HepG2 (cell line): ENCODE results near the gene MTA2. TPM values are rescaled to one million over a fixed set of nuclear protein-coding genes. Genes with fewer than 3 reads are reported as not detected.
A peak's percentile ranks its signal among the peaks of the same experiment; 100 is the strongest.

Experiments
- BORCS8-MEF2B ChIP-seq: sonication (generic); formaldehyde crosslinking; IDR thresholded peaks from 2 replicates; pipeline ENCODE4 v1.8.0; 2022; ENCODE audit warnings: mild to moderate bottlenecking, missing genetic modification reagents
- NCOA5 ChIP-seq: sonication (generic); formaldehyde crosslinking; IDR thresholded peaks from 2 replicates; pipeline ENCODE4 v1.4.0; 2020; ENCODE audit warnings: missing genetic modification reagents
- NR2C2 ChIP-seq: sonication (generic); formaldehyde crosslinking; IDR thresholded peaks from 2 replicates; pipeline ENCODE4 v1.4.0; 2020; ENCODE audit warnings: missing genetic modification reagents, mild to moderate bottlenecking, moderate library complexity, borderline replicate concordance
- TOE1 ChIP-seq: sonication (generic); formaldehyde crosslinking; IDR thresholded peaks from 2 replicates; pipeline ENCODE4 v1.4.0; 2020; ENCODE audit warnings: mild to moderate bottlenecking, missing genetic modification reagents
- U2AF1 ChIP-seq: fragments of 200-400 bp; formaldehyde crosslinking; optimal IDR thresholded peaks from 2 replicates; pipeline ENCODE3; 2017; ENCODE audit warnings: mild to moderate bottlenecking, low read depth, low read length
- ZFP36L1 ChIP-seq: sonication (generic); formaldehyde crosslinking; IDR thresholded peaks from 2 replicates; pipeline ENCODE4 v1.8.0; 2022; ENCODE audit warnings: mild to moderate bottlenecking, missing genetic modification reagents, moderate library complexity
- ZMAT3 ChIP-seq: sonication (generic); formaldehyde crosslinking; conservative IDR thresholded peaks from 2 replicates; pipeline ENCODE4 v1.7.0; 2021; ENCODE audit warnings: missing genetic modification reagents
- ZNF136 ChIP-seq: sonication (generic); formaldehyde crosslinking; IDR thresholded peaks from 2 replicates; pipeline ENCODE4 v1.8.1; 2022; ENCODE audit warnings: low read depth, mild to moderate bottlenecking, moderate library complexity, missing genetic modification reagents
- ZNF143 ChIP-seq: sonication (generic); formaldehyde crosslinking; IDR thresholded peaks from 2 replicates; pipeline ENCODE4 v1.4.0; 2020; ENCODE audit warnings: missing genetic modification reagents
- ZNF331 ChIP-seq: sonication (generic); formaldehyde crosslinking; IDR thresholded peaks from 2 replicates; pipeline ENCODE4 v1.4.0; 2020; ENCODE audit warnings: missing genetic modification reagents
- ZNF670 ChIP-seq: sonication (generic); formaldehyde crosslinking; IDR thresholded peaks from 2 replicates; pipeline ENCODE4 v1.8.0; 2022; ENCODE audit warnings: mild to moderate bottlenecking, missing genetic modification reagents, borderline replicate concordance
- polyA plus RNA-seq, 8 experiments: library from polyadenylated mRNA; depleted of rRNA in 3 of 8; stranded (reverse) in 7 of 8; unstranded in 1 of 8; fragments of >200 nt; fragmentation: Illumina TruSeq in 4 of 8; extraction: Trizol in 4 of 8; gene quantifications; 2 replicates each; pipeline versions ENCODE4 v1.2.1 to v1.2.3, GENCODE V29; 2011 to 2016; ENCODE audit warnings: low read depth in 4 of 8, missing spikeins in 1 of 8, mixed read lengths in 1 of 8; ENCODE audit not compliant: insufficient read depth in 1 of 8
- total RNA-seq, 5 experiments: library from RNA; depleted of rRNA; stranded (reverse); fragments of >200 nt; fragmentation: Illumina TruSeq; extraction: Trizol; gene quantifications; 2 replicates each; pipeline ENCODE4 v1.2.3, GENCODE V29; 2016; ENCODE audit warnings: low read depth in 1 of 5
- TF ChIP-seq, protein P1 (sequence below): sonication (generic); formaldehyde crosslinking; IDR thresholded peaks from 2 replicates; pipeline ENCODE4 v1.5.1; 2020; ENCODE audit warnings: mild to moderate bottlenecking, moderate library complexity, missing genetic modification reagents
- TF ChIP-seq, protein P2 (sequence below): sonication (generic); formaldehyde crosslinking; IDR thresholded peaks from 2 replicates; pipeline ENCODE4 v1.8.0; 2022; ENCODE audit warnings: missing genetic modification reagents, mild to moderate bottlenecking, moderate library complexity, borderline replicate concordance
- TF ChIP-seq, protein P3 (sequence below): sonication (generic); formaldehyde crosslinking; IDR thresholded peaks from 2 replicates; pipeline ENCODE4 v1.4.0; 2020; ENCODE audit warnings: missing genetic modification reagents, borderline replicate concordance
- TF ChIP-seq, protein P4 (sequence below): sonication (generic); formaldehyde crosslinking; IDR thresholded peaks from 2 replicates; pipeline ENCODE4 v1.4.0; 2020; ENCODE audit warnings: mild to moderate bottlenecking, missing genetic modification reagents

The MTA2 gene
- total and polyA plus RNA-seq, 2 of the 13 experiments (the other 11 are each of a cell fraction or from before 2014, with no cell fraction given): 14.0 to 70.0 TPM

DNA sequence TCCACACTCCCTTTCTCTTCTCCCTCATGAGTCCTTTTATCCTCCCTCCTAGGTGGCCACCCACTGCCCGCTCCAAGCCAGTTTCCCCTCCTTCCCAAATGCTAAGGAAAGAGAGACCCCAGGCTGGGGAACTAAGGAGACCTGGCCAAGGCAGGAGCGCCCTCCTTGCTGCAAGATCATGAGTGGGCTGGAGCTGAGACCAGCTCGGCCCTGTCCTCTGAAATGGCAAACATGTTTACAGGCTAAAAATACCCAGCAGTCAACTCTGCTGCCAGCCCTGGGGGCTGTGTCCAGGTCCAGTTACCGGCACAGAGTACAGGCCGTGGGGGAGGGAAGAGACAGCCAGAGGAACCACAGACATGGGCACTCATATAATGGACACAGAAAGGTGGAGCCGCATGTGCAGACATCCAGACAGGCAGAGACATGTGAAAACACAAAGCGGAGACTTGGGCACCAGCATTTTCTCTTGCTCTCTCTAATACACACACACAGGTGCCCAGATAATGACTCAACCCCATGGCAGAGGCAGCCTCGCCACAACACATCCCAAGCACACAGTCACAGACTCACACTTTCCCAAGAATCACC, 53.9 kb downstream of the MTA2 start (continued):
- TF ChIP-seq, protein P1, sequence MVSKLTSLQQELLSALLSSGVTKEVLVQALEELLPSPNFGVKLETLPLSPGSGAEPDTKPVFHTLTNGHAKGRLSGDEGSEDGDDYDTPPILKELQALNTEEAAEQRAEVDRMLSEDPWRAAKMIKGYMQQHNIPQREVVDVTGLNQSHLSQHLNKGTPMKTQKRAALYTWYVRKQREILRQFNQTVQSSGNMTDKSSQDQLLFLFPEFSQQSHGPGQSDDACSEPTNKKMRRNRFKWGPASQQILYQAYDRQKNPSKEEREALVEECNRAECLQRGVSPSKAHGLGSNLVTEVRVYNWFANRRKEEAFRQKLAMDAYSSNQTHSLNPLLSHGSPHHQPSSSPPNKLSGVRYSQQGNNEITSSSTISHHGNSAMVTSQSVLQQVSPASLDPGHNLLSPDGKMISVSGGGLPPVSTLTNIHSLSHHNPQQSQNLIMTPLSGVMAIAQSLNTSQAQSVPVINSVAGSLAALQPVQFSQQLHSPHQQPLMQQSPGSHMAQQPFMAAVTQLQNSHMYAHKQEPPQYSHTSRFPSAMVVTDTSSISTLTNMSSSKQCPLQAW (CRISPR knock-in tag): peak; percentile 42; the same call in 1 of the 2 replicates
- TF ChIP-seq U2AF1 (no peak), NR2C2 (CRISPR knock-in tag) (no peak), BORCS8-MEF2B (CRISPR knock-in tag) (no peak), ZFP36L1 (CRISPR knock-in tag) (0 out of 2 replicates have a peak, but pooled peaks have one; percentile 59), ZNF331 (peak; percentile 67; the same call in 1 of the 2 replicates), ZNF136 (CRISPR knock-in tag) (no peak; the same call in 1 of the 2 replicates), NCOA5 (CRISPR knock-in tag) (no peak), ZNF670 (CRISPR knock-in tag) (0 out of 2 replicates have a peak, but pooled peaks have one; percentile 3), ZNF143 (peak; percentile 83), ZMAT3 (no peak), TOE1 (CRISPR knock-in tag) (no peak)
- TF ChIP-seq, protein P2, sequence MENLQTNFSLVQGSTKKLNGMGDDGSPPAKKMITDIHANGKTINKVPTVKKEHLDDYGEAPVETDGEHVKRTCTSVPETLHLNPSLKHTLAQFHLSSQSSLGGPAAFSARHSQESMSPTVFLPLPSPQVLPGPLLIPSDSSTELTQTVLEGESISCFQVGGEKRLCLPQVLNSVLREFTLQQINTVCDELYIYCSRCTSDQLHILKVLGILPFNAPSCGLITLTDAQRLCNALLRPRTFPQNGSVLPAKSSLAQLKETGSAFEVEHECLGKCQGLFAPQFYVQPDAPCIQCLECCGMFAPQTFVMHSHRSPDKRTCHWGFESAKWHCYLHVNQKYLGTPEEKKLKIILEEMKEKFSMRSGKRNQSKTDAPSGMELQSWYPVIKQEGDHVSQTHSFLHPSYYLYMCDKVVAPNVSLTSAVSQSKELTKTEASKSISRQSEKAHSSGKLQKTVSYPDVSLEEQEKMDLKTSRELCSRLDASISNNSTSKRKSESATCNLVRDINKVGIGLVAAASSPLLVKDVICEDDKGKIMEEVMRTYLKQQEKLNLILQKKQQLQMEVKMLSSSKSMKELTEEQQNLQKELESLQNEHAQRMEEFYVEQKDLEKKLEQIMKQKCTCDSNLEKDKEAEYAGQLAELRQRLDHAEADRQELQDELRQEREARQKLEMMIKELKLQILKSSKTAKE (CRISPR knock-in tag): peak; percentile 86
- TF ChIP-seq, protein P3, sequence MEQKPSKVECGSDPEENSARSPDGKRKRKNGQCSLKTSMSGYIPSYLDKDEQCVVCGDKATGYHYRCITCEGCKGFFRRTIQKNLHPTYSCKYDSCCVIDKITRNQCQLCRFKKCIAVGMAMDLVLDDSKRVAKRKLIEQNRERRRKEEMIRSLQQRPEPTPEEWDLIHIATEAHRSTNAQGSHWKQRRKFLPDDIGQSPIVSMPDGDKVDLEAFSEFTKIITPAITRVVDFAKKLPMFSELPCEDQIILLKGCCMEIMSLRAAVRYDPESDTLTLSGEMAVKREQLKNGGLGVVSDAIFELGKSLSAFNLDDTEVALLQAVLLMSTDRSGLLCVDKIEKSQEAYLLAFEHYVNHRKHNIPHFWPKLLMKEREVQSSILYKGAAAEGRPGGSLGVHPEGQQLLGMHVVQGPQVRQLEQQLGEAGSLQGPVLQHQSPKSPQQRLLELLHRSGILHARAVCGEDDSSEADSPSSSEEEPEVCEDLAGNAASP: no peak
- TF ChIP-seq, protein P4, sequence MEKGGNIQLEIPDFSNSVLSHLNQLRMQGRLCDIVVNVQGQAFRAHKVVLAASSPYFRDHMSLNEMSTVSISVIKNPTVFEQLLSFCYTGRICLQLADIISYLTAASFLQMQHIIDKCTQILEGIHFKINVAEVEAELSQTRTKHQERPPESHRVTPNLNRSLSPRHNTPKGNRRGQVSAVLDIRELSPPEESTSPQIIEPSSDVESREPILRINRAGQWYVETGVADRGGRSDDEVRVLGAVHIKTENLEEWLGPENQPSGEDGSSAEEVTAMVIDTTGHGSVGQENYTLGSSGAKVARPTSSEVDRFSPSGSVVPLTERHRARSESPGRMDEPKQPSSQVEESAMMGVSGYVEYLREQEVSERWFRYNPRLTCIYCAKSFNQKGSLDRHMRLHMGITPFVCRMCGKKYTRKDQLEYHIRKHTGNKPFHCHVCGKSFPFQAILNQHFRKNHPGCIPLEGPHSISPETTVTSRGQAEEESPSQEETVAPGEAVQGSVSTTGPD: peak; percentile 62
